KMS-11 (cell line): ENCODE data around the gene TPGS2.
A peak's percentile ranks its signal among the peaks of the same experiment; 100 is the strongest.

Experiments
- H2AFZ ChIP-seq: fragments of 200-600 bp; sonication (generic); 2 replicates; pipeline ENCODE4 v1.6.1; 2016; ENCODE audit warnings: antibody characterized with exemption, mixed run types, low read depth
- H3K27ac ChIP-seq: fragments of 200-600 bp; sonication (generic); 2 replicates; pipeline ENCODE4 v1.6.1; 2016; ENCODE audit warnings: mild to moderate bottlenecking, mixed run types
- H3K27me3 ChIP-seq: fragments of 200-600 bp; sonication (generic); 2 replicates; pipeline ENCODE4 v1.6.1; 2017; ENCODE audit warnings: mild to moderate bottlenecking, low read depth, mixed run types, moderate library complexity; ENCODE audit not compliant: insufficient read depth
- H3K36me3 ChIP-seq: fragments of 200-600 bp; sonication (generic); 2 replicates; pipeline ENCODE4 v1.6.1; 2017; ENCODE audit warnings: mild to moderate bottlenecking, mixed run types; ENCODE audit not compliant: insufficient read depth
- H3K4me1 ChIP-seq: fragments of 200-600 bp; sonication (generic); 2 replicates; pipeline ENCODE4 v1.6.1; 2016; ENCODE audit warnings: mild to moderate bottlenecking, low read depth, mixed run types; ENCODE audit not compliant: poor library complexity, severe bottlenecking
- H3K4me2 ChIP-seq: fragments of 200-600 bp; sonication (generic); 2 replicates; pipeline ENCODE4 v1.7.0; 2016; ENCODE audit warnings: mild to moderate bottlenecking, mixed run types
- H3K4me3 ChIP-seq: fragments of 200-600 bp; sonication (generic); IDR thresholded peaks from 2 replicates; pipeline ENCODE4 v1.6.1; 2017; ENCODE audit warnings: low read depth, low read length, mixed read lengths; ENCODE audit not compliant: insufficient read depth
- H3K79me2 ChIP-seq: fragments of 200-600 bp; sonication (generic); 2 replicates; pipeline ENCODE4 v1.6.1; 2016; ENCODE audit warnings: low read depth, mixed run types; ENCODE audit not compliant: insufficient read depth
- H3K9ac ChIP-seq: fragments of 200-600 bp; sonication (generic); 2 replicates; pipeline ENCODE4 v1.6.1; 2016; ENCODE audit warnings: mild to moderate bottlenecking, mixed run types
- H4K20me1 ChIP-seq: fragments of 200-600 bp; sonication (generic); 2 replicates; pipeline ENCODE4 v1.6.1; 2016; ENCODE audit warnings: mild to moderate bottlenecking, mixed run types; ENCODE audit not compliant: insufficient read depth
- CTCF ChIP-seq: fragments of 200-600 bp; sonication (generic); conservative IDR thresholded peaks from 2 replicates; pipeline ENCODE4 v1.6.1; 2017; ENCODE audit warnings: low read depth, mild to moderate bottlenecking, antibody characterized with exemption, low read length, moderate library complexity, mixed read lengths

The TPGS2 gene

GRCh38 chr18:36757081-36757480 is 71.7 kb downstream of the TPGS2 start:
- no peak overlapping the region for H2AFZ ChIP-seq
- no peaks in the 10 kb centered on the region for H3K27me3 ChIP-seq
- no peaks in the 10 kb centered on the region for H3K36me3 ChIP-seq
- no peak overlapping the region for H3K9ac ChIP-seq
- H3K27ac ChIP-seq, result no peak overlapping the region
- no peaks in the 10 kb centered on the region for H3K4me1 ChIP-seq
- H4K20me1 ChIP-seq, result no peaks in the 10 kb centered on the region
- no peak overlapping the region for H3K4me3 ChIP-seq
- TF ChIP-seq CTCF, result peak; percentile 52
- no peak overlapping the region for H3K4me2 ChIP-seq
- H3K79me2 ChIP-seq, result no peaks in the 10 kb centered on the region

GRCh38 chr18:36756242-36756641 is 72.6 kb downstream of the TPGS2 start:
- Histone ChIP-seq H3K36me3 (no peaks in the 10 kb centered on the region), H3K4me2 (no peak overlapping the region), H3K9ac (no peak overlapping the region)

GRCh38 chr18:36752929-36753865 is 75.6 kb downstream of the TPGS2 start:
- H3K4me2 ChIP-seq, result no peak overlapping the region
- no peak overlapping the region for H3K4me3 ChIP-seq
- no peak overlapping the region; the same call in 1 of the 2 replicates for H3K9ac ChIP-seq
- H3K79me2 ChIP-seq, result no peaks in the 10 kb centered on the region
- H3K27ac ChIP-seq, result no peak overlapping the region
- no peaks in the 10 kb centered on the region for H3K27me3 ChIP-seq
- no peaks in the 10 kb centered on the region for H3K4me1 ChIP-seq
- no peak for TF ChIP-seq CTCF
- no peaks in the 10 kb centered on the region for H4K20me1 ChIP-seq
- H3K36me3 ChIP-seq, result no peaks in the 10 kb centered on the region
- H2AFZ ChIP-seq, result no peak overlapping the region

More at GRCh38 chr18:36756242-36756641, 72.6 kb downstream of the TPGS2 start:
- no peak for TF ChIP-seq CTCF
- H3K27ac ChIP-seq, result no peak overlapping the region
- no peaks in the 10 kb centered on the region for H3K79me2 ChIP-seq
- no peaks in the 10 kb centered on the region for H3K4me1 ChIP-seq
- H4K20me1 ChIP-seq, result no peaks in the 10 kb centered on the region
- H2AFZ ChIP-seq, result no peak overlapping the region
- no peaks in the 10 kb centered on the region for H3K27me3 ChIP-seq
- no peak overlapping the region for H3K4me3 ChIP-seq

- H3K9ac ChIP-seq, result no peak overlapping the region
- no peak overlapping the region for H3K27ac ChIP-seq
- no peak overlapping the region for H3K4me3 ChIP-seq
- no peak overlapping the region for H3K4me2 ChIP-seq
- H3K27me3 ChIP-seq, result no peaks in the 10 kb centered on the region
- TF ChIP-seq CTCF, result no peak
- H4K20me1 ChIP-seq, result no peaks in the 10 kb centered on the region
- no peak overlapping the region for H2AFZ ChIP-seq
- no peaks in the 10 kb centered on the region for H3K79me2 ChIP-seq
- H3K36me3 ChIP-seq, result no peaks in the 10 kb centered on the region
- no peaks in the 10 kb centered on the region for H3K4me1 ChIP-seq
Measured at GRCh38 chr18:36745219-36745975, 83.4 kb downstream of the TPGS2 start.
